CD4-positive, alpha-beta T cell treated with Interleukin-6 at 100 ng/mL for 8 hours (primary cell): ENCODE data around the gene ELAVL1.
A peak's percentile ranks its signal among the peaks of the same experiment; 100 is the strongest.
"Not testable (repeated sequence)": the region's sequence is repeated elsewhere in the genome, so short reads cannot be mapped to it uniquely, and the experiment has no call there.

Experiments used
- DNase-seq: peaks from one replicate; pipeline ENCODE4 v3.0.0-alpha.2; 2020; ENCODE audit warnings: mixed read lengths, low spot score

ELAVL1 gene

DNA sequence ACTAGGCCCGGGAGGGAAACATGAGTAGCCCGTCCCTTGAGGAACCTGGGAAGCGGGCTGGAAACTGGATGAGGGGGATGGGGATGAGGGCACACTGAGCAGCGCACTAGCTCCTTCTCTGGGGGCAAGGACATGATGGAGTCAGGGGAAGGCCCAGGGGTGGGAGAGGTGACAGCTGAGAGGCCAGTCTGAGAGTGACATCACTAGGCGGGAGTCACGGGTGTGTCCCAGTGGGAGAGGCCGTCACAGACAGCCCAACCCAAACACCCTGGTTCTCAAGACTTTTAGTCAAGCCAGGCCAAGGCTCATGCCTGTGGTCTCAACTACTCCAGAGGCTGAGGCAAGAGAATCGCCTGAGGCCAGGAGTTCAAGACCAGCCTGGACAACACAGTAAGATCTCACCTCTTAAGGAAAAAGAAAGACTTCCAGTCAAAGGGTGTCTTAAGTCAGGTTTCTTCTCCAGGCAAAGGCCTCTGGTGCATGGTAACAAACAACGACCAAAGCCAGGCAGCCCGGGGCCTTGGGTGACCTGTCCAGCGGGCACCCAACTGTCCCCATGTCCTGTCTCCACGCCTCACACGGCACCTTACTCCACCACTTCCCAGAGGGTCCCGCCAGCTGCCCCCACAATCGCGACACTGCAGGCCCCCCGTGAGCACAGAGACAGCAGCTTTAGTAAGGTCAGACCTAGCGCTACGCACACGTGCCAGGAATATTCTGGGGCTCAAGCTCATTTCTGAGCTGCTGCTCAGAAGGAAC, 36.5 kb downstream of the ELAVL1 start:
- DNase-seq: no peak

- DNase-seq: no peak
These were observed 37.2 kb downstream of the ELAVL1 start for GRCh38 chr19:7968008-7968795.

DNA sequence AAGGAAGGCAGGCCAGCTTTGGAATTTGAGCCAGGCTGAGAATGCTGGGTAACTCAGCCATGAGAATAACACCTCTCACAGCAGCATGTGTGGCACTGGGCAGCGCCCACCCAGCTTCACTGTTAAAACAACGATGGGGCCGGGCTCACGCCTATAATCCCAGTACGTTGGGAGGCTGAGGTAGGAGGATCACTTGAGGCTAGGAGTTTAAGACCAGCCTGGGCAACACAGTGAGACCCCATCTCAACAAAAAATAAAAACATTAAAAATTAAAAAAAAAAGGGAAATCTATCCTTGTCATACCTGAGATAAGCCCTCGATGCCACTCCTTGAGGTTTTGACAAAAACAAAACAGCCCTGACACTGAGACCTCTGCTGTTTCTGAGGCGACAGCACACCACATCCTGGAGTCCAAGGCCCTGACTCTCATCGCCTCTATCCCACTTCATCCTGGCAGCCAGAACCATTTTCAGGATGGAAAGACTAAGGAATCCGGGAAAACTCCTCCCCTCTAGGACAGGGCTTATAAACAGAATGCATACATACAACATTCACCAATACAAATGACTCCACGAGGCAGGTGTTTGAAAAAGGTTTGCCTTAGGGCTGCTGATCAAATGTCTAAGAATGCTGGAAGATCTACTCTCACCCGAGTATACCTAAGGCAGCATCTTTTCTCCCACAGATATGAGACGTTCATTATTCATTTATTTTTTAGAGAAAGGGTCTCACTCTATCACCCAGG, 39.3 kb downstream of the ELAVL1 start:
- DNase-seq: no peak

- DNase-seq: no peak
These were observed 40.1 kb downstream of the ELAVL1 start for GRCh38 chr19:7965259-7965841.

DNA sequence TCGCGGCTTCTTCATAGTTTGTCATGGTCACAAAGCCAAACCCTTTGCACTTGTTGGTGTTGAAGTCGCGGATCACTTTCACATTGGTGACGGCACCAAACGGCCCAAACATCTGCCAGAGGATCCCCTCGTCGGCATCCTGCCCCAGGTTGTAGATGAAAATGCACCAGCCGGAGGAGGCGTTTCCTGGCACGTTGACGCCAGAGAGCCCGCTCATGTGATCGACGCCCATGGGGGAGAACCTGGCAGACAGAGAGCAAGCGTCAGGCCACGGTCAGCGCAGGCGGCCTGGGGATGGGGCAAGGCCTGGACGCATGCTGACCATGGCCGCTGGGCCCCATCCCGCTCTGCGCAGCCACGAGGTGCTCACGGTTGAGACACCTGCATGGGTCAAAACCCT, 41.9 kb downstream of the ELAVL1 start:
- DNase-seq: no peak

GRCh38 chr19:7962644-7963268, 42.7 kb downstream of the ELAVL1 start:
- DNase-seq: no peak

GRCh38 chr19:7961920-7962626, 43.4 kb downstream of the ELAVL1 start:
- no peak for DNase-seq

GRCh38 chr19:7961082-7961481, 44.4 kb downstream of the ELAVL1 start:
- not testable (repeated sequence) for DNase-seq

GRCh38 chr19:7959211-7959610, 46.2 kb downstream of the ELAVL1 start:
- DNase-seq: no peak

GRCh38 chr19:7955696-7956095, 49.7 kb downstream of the ELAVL1 start:
- no peak for DNase-seq

- DNase-seq: no peak
These were observed 51.9 kb downstream of the ELAVL1 start for GRCh38 chr19:7953576-7953975.

DNA sequence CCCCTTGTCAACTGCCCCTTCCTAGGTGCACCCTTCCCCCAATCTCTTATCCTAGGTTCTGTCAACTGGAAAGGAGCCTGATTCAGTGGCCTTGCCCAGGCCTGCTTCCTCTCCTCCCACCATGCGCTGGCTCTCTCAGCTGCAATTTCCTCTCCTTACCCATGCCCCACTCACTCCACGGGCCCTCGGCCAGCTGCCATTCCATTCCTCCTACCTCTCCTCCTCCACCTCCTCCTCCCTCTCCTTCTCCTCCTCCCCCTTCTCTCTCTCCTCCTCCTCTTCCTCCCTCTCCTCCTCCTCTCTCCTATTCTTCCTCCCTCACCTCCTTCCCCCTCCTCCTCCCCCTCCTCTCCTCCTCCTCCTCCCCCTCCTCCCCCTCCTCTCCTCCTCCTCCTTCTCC, 52.4 kb downstream of the ELAVL1 start:
- no peak for DNase-seq

DNA sequence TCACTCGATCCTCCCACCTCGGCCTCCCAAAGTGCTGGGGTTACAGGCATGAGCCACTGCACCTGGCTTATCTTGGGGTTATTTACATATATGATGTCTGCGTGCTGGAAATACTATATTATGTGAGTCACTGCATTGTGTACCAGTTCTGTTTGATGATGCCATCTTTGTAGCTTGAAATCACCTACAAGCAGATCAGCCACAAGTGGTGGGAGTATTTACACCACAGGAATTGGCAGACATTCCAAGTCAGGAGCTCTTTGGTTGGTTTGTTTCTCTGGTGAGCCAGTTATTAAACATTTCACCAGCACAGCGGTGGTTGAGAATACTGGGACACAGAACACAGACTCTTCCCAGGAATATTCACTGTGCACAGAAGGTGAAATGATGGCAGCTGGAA, 57.5 kb downstream of the ELAVL1 start:
- no peak for DNase-seq

DNA sequence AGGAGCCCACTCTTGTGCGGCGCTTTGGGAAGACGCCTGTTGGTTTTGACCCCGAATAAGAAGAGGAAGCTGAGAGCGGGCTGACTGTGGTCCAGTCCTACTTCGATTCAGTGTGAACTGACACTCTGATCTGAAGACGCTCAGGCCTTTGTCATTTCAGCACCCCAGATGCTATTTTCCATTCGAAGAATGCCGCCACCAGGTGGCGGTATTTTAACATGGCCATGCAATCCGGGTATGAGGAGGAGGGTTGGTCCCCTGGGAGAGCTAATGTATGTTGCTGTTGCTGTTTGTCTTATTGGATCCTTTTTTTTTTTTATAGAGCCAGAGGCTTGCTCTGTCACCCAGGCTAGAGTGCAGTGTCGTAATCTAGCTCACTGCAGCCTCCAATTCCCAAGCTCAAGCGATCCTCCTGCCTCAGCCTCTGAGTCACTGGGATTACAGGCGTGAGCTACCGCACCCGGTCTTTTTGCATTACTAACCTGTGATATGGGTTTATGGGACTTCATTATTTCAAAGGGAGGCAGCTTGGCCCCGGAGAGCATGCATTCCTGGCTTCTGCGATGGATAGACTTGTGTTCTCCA, 61.2 kb downstream of the ELAVL1 start:
- peak; percentile 81 for DNase-seq

DNA sequence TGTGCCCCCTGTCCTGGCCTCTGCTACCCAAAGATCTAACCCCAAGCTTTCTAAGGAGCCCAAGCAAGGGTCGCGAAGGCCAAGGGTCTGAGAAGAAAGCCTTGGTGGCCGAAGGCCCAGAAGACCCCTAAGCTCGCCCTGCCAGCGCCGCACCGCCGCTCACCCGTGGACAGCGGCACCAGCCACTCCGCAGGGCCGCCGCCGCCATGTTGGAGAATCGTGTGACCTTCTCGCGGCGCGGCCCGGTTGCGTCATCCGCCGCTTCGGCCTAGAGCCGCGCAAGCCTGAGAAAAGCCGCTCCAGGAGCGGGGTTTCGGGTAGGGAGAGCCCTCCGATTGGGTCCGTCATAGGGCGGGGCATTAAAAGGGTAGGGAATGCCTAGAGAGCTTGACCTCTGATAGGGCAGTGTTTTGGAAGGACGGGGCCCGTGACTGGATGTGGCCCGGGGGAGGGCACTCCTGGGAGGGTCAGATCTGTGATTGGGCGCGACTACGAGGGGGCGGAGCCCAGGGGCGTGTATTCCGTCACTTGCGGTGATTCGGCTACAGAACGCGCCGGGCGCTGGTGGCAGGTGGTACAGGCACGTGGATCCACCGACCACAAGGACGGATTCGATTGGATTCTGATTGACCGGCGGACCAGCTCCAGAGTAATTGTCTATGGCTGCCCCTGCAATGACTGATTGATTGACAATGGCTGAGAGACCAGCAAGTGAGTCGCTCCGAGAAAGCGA, 61.8 kb downstream of the ELAVL1 start, which contains the start of gene TIMM44:
TIMM44 (minus strand) TSS at position 223 of the 733 bp plus-strand sequence; CDS start at position 208, 15 bp downstream.
- DNase-seq: peak; percentile 99

DNA sequence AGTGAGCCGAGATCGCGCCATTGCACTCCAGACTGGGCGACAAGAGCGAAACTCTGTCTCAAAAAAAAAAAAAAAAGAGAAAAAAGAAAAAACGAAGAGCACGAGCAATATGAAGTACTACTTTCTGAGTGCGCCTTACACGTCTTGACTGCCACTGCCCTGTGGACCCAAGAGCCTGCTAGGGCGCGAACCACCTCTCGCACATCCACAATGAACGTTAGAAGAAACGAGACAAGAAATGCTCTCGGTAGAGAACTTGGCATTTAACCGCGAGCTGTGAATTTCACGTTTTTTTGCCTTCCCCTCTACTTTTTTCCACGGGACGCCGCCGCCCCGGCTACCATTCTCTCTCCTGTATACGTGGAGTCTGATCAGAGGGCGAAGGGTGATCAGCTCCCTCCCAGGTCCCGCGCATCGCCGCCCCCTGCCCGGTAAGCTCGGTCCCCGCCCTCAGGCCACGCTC, 62.4 kb downstream of the ELAVL1 start:
- DNase-seq: no peak

GRCh38 chr19:7941895-7942596, 63.4 kb downstream of the ELAVL1 start:
- no peak for DNase-seq

GRCh38 chr19:7940841-7941240, 64.6 kb downstream of the ELAVL1 start:
- no peak for DNase-seq

DNA sequence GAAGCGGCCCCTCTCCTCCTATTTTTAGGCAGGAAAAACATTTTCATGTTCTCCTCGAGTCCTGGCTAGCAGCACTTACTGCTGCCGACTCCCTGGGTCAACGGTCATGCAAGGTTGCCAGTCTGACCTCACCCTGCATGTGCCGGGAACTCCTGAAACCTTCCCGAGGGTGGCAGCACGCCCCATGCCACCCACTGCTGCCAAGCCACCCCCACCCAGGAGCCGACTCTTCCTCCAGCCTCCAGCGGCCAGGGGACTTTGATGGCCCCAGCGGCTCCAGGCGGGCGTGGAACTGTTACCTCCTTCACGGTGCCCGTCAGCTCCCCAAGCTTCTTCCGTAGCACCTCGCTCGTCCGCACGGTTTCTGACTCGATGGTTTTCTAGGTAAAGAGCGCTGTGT, 70.7 kb downstream of the ELAVL1 start:
- DNase-seq: no peak
